Lower leg skin (tissue), 4 donors: ENCODE data around the gene SPRYD7. TPM values are rescaled to one million over a fixed set of nuclear protein-coding genes. Genes with fewer than 3 reads are reported as not detected.
A peak's percentile ranks its signal among the peaks of the same experiment; 100 is the strongest.

Source experiments
- DNase-seq, 2 donors: peaks; one replicate each; pipeline ENCODE4 v3.0.0-alpha.2; 2019; ENCODE audit warnings: low spot score in 2 of 2
- H3K4me3 ChIP-seq: fragments of 200-600 bp; sonication (generic); 2 replicates; pipeline ENCODE4 v1.5.1; 2017; ENCODE audit warnings: mild to moderate bottlenecking, low read depth; ENCODE audit not compliant: poor library complexity, severe bottlenecking
- CTCF ChIP-seq, 3 donors: fragments of 450-650 bp; IDR thresholded peaks; one replicate each; pipeline ENCODE4 v1.5.1; 2016; ENCODE audit warnings: antibody characterized with exemption in 3 of 3, mild to moderate bottlenecking in 3 of 3, moderate library complexity in 2 of 3
- POLR2A ChIP-seq, 2 donors: fragments of 450-650 bp; IDR thresholded peaks; one replicate each; pipeline ENCODE4 v1.6.1; 2016 to 2017; ENCODE audit warnings: antibody characterized with exemption in 2 of 2, mild to moderate bottlenecking in 1 of 2, moderate library complexity in 1 of 2
- WGBS, 2 donors: methylation state at CpG; one replicate each; pipeline ENCODE4 v1.1.5; 2018; 5-methylcytosine and 5-hydroxymethylcytosine counted together
- intact Hi-C: fragments of 100-400 bp; cut with DNase I; formaldehyde crosslinking; loops from one replicate; pipeline ENCODE4 v1.15.0; 2023; ENCODE audit warnings: low total_unique reads
- total RNA-seq, 4 donors: library from RNA; depleted of rRNA; stranded (reverse); fragments of >200 nt; gene quantifications; one replicate each; pipeline ENCODE4 v1.1.0, GENCODE V29; 2016

SPRYD7 gene
- total RNA-seq: 1 to 10 TPM; 6.4 to 9.3 (median 8.1) TPM

DNA sequence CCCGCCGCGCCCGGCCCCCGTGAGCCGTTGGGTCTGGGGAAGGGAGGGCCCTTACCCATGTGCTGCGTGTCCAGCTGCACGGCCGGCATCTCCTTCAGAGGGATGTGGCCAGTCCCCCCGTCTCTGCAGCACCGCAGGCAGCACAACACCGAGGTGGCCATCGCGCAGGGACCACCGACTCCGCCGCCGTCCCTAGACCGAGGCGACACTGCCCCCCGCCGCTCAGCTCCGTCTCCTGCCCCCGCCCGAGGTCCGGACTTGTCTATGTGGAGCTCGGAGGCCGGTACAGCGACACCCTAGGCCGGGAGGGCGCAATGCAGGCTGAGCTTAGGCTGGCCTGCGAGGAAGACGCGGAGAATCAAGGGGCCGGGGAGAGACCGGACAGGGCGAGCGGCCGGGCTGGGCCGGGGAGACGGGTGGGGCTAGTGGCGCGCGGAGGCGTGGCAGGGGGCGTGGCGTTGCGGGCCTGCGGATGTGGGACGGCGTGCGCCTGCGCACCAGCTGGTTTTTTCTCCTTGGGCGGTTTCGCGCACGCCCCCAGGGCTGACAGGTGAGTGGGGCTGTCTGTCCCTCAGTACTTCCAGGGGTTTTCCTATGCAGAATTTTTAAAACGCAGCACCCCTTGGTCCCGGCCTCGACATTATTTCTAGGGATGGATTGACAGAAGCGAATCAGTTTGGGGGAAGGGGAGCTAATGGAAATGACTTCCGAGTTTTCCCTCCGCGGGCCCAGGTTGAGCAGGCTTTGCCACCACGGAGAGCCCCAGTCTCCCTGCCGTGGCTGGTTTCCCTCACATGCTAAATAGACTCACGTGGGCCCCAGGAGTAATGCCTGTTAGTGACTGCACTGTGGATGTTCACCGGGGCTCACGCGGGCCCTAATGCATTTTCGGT, at the start of gene SPRYD7:
Gene SPRYD7, minus strand, starts transcription at position 266 of the 893 bp plus-strand sequence. Its CDS starts 105 bp downstream, at position 161.
- WGBS, 2 donors: 0 to 1% methylated on average over 28 to 66 of the region's 71 CpGs
- intact Hi-C loops: no loop called here
- TF ChIP-seq POLR2A (IDR thresholded peaks at IDR 0.05): no peak
- TF ChIP-seq CTCF (IDR thresholded peaks at IDR 0.05): peak in 1 of 3 donors; percentile 76
- H3K4me3 ChIP-seq: peak within 1 kb of the TSS; percentile 75
- peak; percentile 95 to 99 for DNase-seq

DNA sequence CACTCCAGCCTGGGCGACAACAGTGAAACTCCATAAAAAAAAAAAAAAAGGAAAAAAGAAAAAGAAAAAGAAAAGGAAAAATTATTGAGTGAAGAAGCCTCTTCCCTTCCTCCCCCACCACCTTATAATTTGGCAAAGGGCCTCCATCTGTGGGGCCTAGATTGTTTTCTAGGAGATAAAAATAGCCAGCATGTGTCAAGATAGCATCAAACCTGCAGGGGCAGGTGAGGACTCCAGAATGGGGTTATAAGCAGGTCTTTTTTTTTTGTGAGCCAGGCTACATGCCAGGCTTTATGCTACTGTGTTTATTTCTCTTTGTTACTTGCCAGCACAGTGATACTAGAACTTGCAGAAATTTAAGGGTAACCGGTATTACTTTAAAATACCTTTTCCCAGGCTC, 49.0 kb upstream of the SPRYD7 start:
- WGBS, 2 donors: 62 to 71% methylated on average over 2 of the region's 2 CpGs
- intact Hi-C loops: loop anchor here (10.0 kb wide), 1 partner anchor 1090 kb away; no protein-coding TSS in a partner anchor
- H3K4me3 ChIP-seq: no peak overlapping the region
- no peak for DNase-seq
- TF ChIP-seq POLR2A (IDR thresholded peaks at IDR 0.05): no peak
- no peak for TF ChIP-seq CTCF (IDR thresholded peaks at IDR 0.05)

- intact Hi-C loops: loop anchor here (10.0 kb wide), 1 partner anchor 1095 kb away; no protein-coding TSS in a partner anchor
- H3K4me3 ChIP-seq: no peak overlapping the region
- no peak for DNase-seq
- TF ChIP-seq POLR2A (IDR thresholded peaks at IDR 0.05) (no peak), CTCF (IDR thresholded peaks at IDR 0.05) (no peak)
These were observed 44.1 kb upstream of the SPRYD7 start for GRCh38 chr13:49980266-49980665.

- no peak for TF ChIP-seq CTCF (IDR thresholded peaks at IDR 0.05)
- no peak for TF ChIP-seq POLR2A (IDR thresholded peaks at IDR 0.05)
- no peak for DNase-seq
- no peak overlapping the region for H3K4me3 ChIP-seq
- intact Hi-C loops: loop anchor here (5.0 to 10.0 kb wide), 2 partner anchors 549 to 937 kb away; no protein-coding TSS in a partner anchor
- WGBS, 2 donors: 85 to 88% methylated on average over 3 of the region's 3 CpGs
These were observed 41.9 kb upstream of the SPRYD7 start for GRCh38 chr13:49977992-49978391.

DNA sequence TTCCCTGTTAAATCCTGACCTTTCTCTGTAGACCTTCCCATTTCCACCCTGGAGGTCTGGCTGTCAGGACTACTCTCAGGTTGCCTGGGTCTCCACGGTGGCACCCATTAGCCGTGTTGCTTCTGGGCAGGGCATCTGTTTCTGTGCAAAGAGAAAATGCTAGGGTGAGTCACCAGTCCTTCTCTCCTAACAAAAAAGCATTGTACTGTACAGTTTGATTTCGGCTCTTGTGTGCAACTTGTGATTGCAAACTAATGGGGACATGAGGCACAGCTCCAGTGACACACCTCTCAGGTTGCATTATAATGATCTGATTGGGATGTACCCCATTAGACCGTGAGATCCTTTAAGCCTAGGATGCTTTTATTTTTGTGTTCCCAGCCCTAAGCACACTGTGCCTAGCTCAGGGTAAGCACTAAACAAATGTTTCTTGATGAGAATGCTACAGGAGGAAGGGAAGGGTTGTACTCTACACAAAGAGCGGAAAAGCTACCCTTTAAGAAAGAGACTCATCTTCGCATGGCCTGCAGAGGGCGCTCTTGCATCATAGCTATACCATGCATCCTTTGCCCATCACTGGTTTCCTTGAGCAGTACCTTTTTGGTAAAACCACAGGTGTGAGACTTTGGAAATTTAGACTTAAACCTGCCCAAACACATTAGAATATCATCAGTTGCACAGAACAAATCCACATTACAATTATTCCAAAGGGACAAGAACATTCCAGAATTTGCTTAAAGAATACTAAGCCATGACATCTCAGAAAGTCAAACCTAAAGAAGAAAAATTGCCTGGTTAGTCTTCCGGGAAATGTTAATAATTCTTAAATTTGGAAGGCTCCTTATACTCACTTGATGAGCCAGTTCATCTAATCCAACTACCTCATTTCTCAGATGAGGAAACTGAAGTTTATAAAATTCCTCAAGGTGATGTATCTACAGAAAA, 40.4 kb upstream of the SPRYD7 start:
- DNase-seq: peak; percentile 37 to 89
- TF ChIP-seq CTCF (IDR thresholded peaks at IDR 0.05) (peak in 1 of 3 donors; percentile 72), POLR2A (IDR thresholded peaks at IDR 0.05) (no peak)
- no peak overlapping the region for H3K4me3 ChIP-seq
- intact Hi-C loops: loop anchor here (5.0 to 10.0 kb wide), 2 partner anchors 551 to 938 kb away; no protein-coding TSS in a partner anchor
- WGBS, 2 donors: 46 to 47% methylated on average over 8 of the region's 8 CpGs
